ENCODE data around the gene ZNF331.

DNA sequence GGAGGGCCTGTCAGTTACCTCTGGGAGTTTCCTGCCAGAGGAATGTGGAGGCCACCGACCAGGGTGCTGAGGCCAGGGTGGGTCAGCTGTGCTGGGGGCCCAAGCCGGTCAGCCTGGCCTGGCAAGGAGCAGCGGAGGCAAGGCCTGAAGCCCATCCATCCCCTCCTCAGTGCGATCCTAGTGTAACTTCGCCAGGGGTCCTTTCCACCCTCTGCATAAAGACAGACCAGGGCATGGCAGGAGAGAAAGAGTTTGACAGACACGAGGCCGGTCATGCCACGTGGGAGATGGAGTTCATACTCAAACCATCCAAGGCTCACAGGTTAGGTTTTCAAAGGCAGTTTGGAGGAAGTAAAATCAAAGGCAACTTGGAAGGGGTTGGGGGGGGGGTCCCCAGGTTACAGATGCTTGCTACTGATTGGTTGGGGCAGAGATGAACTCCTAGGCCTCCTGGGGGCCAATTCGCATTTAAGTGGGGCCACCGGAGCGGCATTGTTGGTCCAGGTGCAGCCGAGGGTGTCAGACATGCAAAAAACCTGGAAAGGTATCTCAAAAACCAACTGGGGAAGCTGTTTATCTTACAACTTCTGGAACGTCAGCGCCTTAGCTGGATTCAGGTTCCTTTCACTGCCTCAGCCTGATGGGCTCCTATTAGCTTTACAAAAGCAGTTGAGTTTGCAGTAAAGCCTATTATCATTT lies 57.0 kb downstream of the ZNF331 start:
- TF ChIP-seq, protein P1, sequence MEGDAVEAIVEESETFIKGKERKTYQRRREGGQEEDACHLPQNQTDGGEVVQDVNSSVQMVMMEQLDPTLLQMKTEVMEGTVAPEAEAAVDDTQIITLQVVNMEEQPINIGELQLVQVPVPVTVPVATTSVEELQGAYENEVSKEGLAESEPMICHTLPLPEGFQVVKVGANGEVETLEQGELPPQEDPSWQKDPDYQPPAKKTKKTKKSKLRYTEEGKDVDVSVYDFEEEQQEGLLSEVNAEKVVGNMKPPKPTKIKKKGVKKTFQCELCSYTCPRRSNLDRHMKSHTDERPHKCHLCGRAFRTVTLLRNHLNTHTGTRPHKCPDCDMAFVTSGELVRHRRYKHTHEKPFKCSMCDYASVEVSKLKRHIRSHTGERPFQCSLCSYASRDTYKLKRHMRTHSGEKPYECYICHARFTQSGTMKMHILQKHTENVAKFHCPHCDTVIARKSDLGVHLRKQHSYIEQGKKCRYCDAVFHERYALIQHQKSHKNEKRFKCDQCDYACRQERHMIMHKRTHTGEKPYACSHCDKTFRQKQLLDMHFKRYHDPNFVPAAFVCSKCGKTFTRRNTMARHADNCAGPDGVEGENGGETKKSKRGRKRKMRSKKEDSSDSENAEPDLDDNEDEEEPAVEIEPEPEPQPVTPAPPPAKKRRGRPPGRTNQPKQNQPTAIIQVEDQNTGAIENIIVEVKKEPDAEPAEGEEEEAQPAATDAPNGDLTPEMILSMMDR (IDR thresholded peaks at IDR 0.05; ENCODE audit: low read length), result no peak
- no peak for TF ChIP-seq EZH2 (IDR thresholded peaks at IDR 0.05; ENCODE audit: borderline replicate concordance, low read length)
